IPS-20b (cell line): ENCODE data around the gene BDKRB2.

Experiments used
- H3K27ac ChIP-seq: one replicate; pipeline ENCODE4 v1.5.1; 2013; ENCODE audit warnings: low read length
- H3K27me3 ChIP-seq: 2 replicates; pipeline ENCODE4 v1.6.1; 2013; ENCODE audit warnings: mild to moderate bottlenecking, low read length, inconsistent platforms; ENCODE audit not compliant: insufficient read depth
- H3K36me3 ChIP-seq: 2 replicates; pipeline ENCODE4 v1.6.1; 2013; ENCODE audit warnings: low read depth, mild to moderate bottlenecking, inconsistent platforms, low read length, moderate library complexity; ENCODE audit not compliant: insufficient read depth
- H3K4me1 ChIP-seq: 2 replicates; pipeline ENCODE4 v1.6.1; 2013; ENCODE audit warnings: mild to moderate bottlenecking, control low read depth, inconsistent platforms, low read length, moderate library complexity; ENCODE audit not compliant: insufficient read depth
- H3K4me3 ChIP-seq: 2 replicates; pipeline ENCODE4 v1.5.1; 2013; ENCODE audit warnings: mild to moderate bottlenecking, low read length, inconsistent platforms
- H3K9ac ChIP-seq: 2 replicates; pipeline ENCODE4 v1.6.1; 2013; ENCODE audit warnings: low read depth, mild to moderate bottlenecking, inconsistent platforms, low read length, moderate library complexity
- H3K9me3 ChIP-seq: 2 replicates; pipeline ENCODE4 v1.6.1; 2013; ENCODE audit warnings: mild to moderate bottlenecking, low read depth, low read length, inconsistent platforms; ENCODE audit not compliant: insufficient read depth

The BDKRB2 gene

DNA sequence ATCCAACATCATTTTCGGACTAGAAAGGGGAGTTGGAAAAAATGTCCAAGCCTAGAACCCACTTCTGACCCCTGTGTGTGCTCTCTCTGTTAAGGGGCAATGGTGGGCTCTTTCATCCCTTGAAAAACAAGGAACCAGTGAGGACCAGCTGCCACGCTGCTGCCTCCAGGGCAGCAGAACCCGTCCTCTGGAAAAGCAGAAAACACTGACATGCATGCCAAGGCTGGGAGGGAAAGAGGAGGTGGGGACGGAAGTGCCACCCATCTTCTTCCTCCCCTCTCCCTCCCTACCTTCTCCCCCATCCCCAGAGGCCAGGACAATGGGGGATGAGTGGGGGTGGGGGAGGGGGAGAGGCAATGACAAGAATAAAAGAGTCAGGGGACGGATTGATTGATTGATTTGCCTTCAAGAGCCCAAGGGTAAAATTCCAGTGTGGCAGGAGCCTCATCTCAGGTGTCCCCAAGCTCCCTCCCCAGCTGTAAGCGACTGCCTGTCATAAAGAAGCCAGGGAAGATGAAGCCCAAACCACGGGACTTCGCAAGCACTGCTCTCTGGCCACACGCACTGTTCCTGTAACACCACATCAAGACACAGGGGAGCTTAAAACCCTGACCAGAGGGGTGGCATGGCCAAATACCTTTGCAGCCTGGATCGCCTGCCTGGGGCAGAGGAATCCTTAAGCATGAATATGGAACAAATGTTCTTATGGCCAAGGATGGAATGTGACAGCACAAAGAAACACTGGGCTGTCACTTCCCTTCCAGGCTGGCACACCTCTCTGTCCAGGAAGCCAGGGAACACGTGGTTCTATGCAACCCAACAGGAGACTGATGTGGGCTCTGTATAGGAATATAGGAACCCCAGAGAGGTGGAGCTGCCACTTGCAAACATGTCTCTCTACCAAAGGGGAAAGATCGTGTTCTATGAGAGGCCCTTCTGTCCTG, 38.9 kb upstream of the BDKRB2 start:
- Histone ChIP-seq H3K27ac (no peak overlapping the region), H3K9me3 (no peaks in the 10 kb centered on the region)

DNA sequence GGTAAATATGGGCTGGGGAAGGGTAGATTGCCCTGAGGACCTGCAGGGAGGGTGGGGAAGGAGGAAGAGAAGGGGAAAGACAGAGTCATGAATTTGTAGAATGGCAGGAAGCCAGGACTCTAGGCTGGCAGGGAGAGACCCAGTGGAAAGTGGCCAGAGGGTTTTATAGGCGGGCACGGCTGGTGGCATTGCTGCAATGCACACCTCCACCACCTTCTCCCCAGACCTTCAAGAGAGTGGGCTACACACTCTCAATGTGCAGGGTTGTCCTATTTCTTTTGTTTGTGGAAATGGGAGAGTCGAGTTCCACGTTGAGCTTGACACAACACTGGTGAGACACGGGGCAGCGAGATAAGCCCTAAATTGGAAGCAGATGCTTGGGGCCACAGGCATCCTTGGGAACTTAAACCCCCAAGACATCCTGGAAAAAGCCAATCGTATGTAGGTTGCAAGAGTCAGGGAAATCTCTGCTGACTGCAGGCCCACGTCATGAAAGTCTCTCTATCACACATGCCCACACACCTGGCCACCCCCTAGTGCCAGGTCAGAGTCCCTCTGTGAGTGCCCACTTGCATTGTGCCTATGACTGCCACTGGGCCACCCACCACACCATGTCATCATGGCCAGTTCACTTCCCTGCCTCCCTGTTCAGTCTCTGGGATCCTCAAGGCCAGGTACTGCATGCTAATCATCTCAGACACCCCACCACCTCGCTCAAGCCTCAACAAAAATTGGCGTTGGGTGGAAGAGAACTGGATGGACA, 38.0 kb upstream of the BDKRB2 start:
- Histone ChIP-seq H3K4me1 (no peaks in the 10 kb centered on the region), H3K4me3 (no peak overlapping the region), H3K27me3 (no peaks in the 10 kb centered on the region), H3K27ac (no peak overlapping the region), H3K9me3 (no peaks in the 10 kb centered on the region), H3K36me3 (no peaks in the 10 kb centered on the region), H3K9ac (no peak overlapping the region)

More for the DNA sequence above, 38.9 kb upstream of the BDKRB2 start:
- H3K4me1 ChIP-seq = no peaks in the 10 kb centered on the region
- H3K4me3 ChIP-seq = no peak overlapping the region
- H3K36me3 ChIP-seq = no peaks in the 10 kb centered on the region
- H3K27me3 ChIP-seq = no peaks in the 10 kb centered on the region
- H3K9ac ChIP-seq = no peak overlapping the region

- Histone ChIP-seq H3K36me3 (no peaks in the 10 kb centered on the region), H3K4me1 (no peaks in the 10 kb centered on the region), H3K27me3 (no peaks in the 10 kb centered on the region), H3K9me3 (no peaks in the 10 kb centered on the region), H3K4me3 (no peak overlapping the region), H3K9ac (no peak overlapping the region), H3K27ac (no peak overlapping the region)
Measured at GRCh38 chr14:96167224-96168148, 37.2 kb upstream of the BDKRB2 start.

- Histone ChIP-seq H3K4me3 (no peak overlapping the region), H3K9me3 (no peaks in the 10 kb centered on the region), H3K9ac (no peak overlapping the region), H3K27ac (no peak overlapping the region), H3K36me3 (no peaks in the 10 kb centered on the region), H3K27me3 (no peaks in the 10 kb centered on the region), H3K4me1 (no peaks in the 10 kb centered on the region)
Measured at GRCh38 chr14:96168581-96168980, 36.1 kb upstream of the BDKRB2 start.

GRCh38 chr14:96170961-96171592, 33.6 kb upstream of the BDKRB2 start:
- no peaks in the 10 kb centered on the region for H3K36me3 ChIP-seq
- no peaks in the 10 kb centered on the region for H3K4me1 ChIP-seq
- H3K27ac ChIP-seq = no peak overlapping the region

GRCh38 chr14:96173636-96174475, 30.8 kb upstream of the BDKRB2 start:
- H3K36me3 ChIP-seq = no peaks in the 10 kb centered on the region
- H3K4me1 ChIP-seq = peaks cover 3% of the 10 kb centered on the region; the same call in 1 of the 2 replicates
- no peak overlapping the region for H3K9ac ChIP-seq
- H3K9me3 ChIP-seq = no peaks in the 10 kb centered on the region
- H3K27me3 ChIP-seq = no peaks in the 10 kb centered on the region
- H3K27ac ChIP-seq = no peak overlapping the region
- H3K4me3 ChIP-seq = no peak overlapping the region

More at GRCh38 chr14:96170961-96171592, 33.6 kb upstream of the BDKRB2 start:
- Histone ChIP-seq H3K4me3 (no peak overlapping the region), H3K27me3 (no peaks in the 10 kb centered on the region), H3K9ac (no peak overlapping the region), H3K9me3 (no peaks in the 10 kb centered on the region)

DNA sequence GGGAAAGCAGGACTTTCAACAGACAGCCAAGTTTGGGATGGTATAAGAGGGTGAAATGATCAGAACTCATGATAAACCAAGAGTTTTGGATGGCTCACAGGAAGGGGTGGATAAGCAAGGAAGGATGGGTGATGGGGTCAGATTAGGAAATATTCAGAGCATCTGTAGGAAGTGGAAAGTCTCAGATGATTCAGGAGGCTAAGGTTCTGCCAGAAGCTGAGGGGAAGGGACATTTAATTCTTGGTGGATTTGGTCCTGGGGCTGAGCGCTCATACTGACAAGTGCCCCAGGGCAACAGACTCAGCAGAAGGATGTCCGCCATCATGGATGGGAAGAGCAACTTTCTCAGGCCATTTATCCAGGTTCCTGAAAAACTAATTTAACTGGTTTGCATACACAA, 28.4 kb upstream of the BDKRB2 start:
- peaks cover 3% of the 10 kb centered on the region; the same call in 1 of the 2 replicates for H3K4me1 ChIP-seq
- no peak overlapping the region for H3K27ac ChIP-seq
- H3K4me3 ChIP-seq = no peak overlapping the region
- no peak overlapping the region for H3K9ac ChIP-seq
- H3K9me3 ChIP-seq = no peaks in the 10 kb centered on the region
- no peaks in the 10 kb centered on the region for H3K27me3 ChIP-seq
- H3K36me3 ChIP-seq = no peaks in the 10 kb centered on the region

DNA sequence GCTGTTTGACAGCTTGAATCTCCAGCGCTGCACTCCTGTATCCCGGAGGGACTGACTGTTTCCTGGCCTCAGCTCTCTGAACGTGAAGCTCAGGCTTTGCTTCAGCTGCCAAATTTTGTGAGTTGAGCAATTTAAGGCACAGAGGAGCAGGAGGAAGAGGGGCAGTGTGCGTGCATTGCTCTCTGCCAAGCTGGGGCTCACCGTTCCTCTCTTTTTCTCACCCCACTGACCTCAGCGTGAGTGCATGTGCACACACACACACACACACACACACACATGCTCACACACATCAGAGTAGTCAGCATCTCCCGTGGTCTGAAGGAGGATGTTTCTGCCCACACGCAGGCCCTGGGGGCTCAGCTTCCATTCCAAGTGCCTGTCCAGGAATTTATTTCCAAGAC, 27.8 kb upstream of the BDKRB2 start:
- no peak overlapping the region for H3K27ac ChIP-seq

GRCh38 chr14:96177766-96178375, 26.8 kb upstream of the BDKRB2 start:
- H3K27ac ChIP-seq = no peak overlapping the region
- H3K36me3 ChIP-seq = no peaks in the 10 kb centered on the region
- H3K4me1 ChIP-seq = peaks cover 3% of the 10 kb centered on the region; the same call in 1 of the 2 replicates
- H3K9me3 ChIP-seq = no peaks in the 10 kb centered on the region
- H3K4me3 ChIP-seq = no peak overlapping the region
- no peaks in the 10 kb centered on the region for H3K27me3 ChIP-seq
- no peak overlapping the region for H3K9ac ChIP-seq

More for the DNA sequence above, 27.8 kb upstream of the BDKRB2 start:
- no peaks in the 10 kb centered on the region for H3K27me3 ChIP-seq
- peaks cover 3% of the 10 kb centered on the region; the same call in 1 of the 2 replicates for H3K4me1 ChIP-seq
- H3K36me3 ChIP-seq = no peaks in the 10 kb centered on the region
- no peak overlapping the region for H3K9ac ChIP-seq
- no peaks in the 10 kb centered on the region for H3K9me3 ChIP-seq
- H3K4me3 ChIP-seq = no peak overlapping the region
